ENCODE results near the gene TTC9C.
A peak's percentile ranks its signal among the peaks of the same experiment; 100 is the strongest.
"Not testable (repeated sequence)": the region's sequence is repeated elsewhere in the genome, so short reads cannot be mapped to it uniquely, and the experiment has no call there.

TTC9C gene

DNA sequence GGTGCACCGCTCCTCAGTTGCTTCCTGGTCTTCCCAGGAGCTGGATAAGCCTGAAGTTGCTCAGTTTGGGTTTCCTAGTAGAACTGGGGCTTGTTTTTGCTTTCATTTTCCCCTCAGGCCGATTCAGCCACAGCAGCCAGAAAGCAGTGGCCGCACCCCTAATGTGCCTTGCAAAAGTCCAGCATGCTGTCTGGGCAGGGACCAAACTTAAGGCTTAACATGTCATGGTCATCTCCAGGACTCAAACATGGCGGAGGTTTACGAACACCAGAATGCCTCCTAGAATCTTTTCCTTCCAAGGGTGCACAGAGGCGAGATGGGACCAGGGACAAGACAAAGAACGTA, 18.3 kb upstream of the TTC9C start:
- DNase-seq: no peak

DNA sequence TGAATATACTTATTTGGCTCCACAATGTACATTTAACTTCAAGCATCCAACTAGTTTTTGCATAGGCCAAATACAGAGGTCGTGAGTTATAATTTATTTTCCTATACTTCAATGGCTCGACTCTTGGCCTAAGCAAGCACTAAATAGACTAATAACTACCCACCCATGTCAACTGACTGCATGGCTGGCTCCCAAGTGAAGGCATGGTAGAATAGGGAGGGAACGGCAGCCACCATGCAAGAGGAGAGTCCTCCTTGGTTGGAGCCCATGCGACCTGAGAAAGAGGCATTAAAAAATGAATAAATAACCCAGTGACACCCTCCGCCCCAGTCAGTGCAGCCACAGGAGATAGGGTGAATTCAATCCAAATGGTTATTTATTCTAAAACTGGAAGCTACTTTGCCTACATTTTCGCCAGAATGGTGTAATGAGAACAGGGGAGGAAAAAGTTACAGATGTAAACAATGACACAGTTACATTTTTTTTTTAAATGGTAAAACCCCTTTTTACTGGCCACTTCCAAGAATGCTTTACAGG, 15.9 kb upstream of the TTC9C start:
- no peak for DNase-seq

DNA sequence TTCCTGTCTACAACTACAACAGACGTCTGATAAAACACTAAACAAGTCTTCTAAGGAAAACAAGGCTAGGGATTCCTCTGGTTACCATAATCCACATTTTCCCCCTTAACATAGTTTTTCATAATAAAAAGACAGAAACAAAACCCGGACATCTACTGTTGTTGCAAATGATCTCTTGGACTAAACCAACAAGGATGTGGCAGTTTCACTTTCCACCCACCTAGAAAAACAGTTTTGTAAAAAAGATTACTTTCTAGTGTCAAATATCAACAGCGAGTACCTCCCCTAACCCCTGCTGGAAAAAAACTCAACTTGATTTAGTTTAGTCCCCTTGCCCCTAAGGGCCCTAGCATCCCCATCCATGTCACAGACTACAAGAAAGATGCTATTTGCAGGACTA, 15.4 kb upstream of the TTC9C start:
- no peak for DNase-seq

DNA sequence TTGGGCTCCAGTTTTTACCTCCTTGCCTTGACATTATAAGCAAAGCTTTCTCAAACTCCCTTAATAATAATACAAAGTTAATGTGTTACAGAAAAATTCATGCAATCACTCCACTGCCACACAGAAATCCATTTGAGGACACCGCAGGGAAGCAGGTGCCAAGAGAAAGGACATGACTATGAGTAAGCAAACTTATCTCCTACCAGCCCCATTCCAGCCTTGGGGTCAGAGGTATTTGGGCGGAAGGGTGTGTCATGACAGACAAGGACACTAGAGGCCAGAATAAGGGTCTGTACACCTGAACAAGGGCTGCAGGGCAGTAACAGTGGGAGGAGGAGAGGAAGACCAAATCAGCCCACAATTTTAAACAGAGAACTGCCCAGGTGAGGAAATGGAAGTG, 14.9 kb upstream of the TTC9C start:
- no peak for DNase-seq

DNA sequence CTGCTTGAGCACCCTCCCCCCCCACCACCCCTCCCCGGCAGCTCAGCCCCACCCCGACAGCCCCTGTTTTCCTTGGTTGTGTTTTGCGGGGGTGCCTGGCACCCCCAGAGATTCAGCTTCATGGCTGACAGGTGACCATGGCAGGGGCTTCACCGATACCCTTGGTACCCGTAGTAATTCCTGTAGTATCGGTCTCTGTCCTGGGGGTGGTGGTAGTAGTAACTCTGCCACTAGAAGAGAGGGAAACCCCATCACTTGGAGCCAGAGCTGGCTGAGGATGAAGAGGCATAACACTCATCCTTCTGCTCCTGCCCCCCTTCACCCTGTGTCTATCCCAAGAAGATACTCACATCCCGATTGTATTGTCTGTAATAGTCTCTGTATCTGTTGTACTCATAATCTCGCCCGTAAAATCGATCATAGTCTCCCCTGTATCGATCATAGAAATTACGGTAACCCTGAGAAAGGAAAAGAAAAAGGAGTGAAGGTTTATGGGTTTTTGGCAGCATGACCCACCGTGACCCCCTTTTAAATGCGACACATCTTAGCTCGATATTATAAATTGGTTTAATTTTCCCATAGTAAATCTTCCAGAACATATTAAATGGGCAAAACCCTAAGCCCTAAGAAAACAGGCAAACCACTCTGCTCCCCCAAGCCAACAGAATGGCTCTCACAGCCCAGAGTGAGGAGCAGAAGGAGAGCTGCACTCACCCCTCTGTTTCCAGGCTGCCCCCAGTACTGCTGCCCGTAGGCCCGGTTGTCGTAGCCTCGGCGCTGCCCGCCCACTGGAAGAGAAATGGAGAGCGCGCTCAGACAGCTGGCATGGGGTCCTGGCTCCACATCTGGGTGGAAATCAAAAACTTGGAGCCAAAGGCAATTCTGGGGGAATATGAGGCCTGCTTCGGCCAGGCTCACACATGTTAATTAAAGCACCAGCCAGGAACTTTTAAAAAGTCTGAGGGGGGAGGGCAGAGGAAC, 12.8 kb upstream of the TTC9C start:
- DNase-seq: no peak

DNA sequence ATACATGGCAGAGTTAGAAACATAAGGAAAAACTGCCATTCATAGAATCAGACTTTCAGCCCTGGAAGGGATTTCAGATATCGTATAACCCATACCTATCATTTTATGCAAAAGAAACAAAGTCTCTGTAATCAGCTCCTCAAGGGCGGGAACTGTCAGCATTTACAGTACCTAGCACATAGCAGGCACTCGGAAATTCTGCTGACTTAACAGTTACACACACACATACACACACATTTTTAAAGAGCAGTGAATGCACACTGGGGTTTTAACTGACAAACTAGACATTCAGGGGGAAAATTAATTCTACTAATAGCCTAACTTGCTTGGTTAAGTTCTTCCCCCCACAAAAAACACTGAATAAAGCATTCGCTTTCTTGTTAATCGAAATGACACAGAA, 12.1 kb upstream of the TTC9C start:
- no peak for DNase-seq

DNA sequence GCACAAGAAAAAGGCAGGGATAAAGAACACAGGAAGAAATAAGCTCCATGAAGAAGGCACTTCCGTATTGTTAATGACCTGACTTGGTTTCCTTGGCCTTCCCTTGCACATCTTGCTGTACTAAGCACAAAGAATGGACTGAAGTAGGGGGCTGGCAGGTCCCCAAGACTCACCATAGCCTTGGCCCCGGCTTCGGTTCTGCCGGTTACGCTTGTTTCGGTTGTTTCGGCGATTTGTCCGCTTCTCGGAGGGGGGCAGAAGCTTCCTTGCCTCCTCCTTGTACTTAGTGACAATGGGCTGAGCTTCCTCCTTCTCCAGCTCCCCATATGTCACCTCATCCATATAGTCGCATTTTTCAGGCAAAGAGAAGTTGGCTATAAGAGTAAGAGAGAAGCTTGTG, 11.5 kb upstream of the TTC9C start:
- DNase-seq: no peak

DNA sequence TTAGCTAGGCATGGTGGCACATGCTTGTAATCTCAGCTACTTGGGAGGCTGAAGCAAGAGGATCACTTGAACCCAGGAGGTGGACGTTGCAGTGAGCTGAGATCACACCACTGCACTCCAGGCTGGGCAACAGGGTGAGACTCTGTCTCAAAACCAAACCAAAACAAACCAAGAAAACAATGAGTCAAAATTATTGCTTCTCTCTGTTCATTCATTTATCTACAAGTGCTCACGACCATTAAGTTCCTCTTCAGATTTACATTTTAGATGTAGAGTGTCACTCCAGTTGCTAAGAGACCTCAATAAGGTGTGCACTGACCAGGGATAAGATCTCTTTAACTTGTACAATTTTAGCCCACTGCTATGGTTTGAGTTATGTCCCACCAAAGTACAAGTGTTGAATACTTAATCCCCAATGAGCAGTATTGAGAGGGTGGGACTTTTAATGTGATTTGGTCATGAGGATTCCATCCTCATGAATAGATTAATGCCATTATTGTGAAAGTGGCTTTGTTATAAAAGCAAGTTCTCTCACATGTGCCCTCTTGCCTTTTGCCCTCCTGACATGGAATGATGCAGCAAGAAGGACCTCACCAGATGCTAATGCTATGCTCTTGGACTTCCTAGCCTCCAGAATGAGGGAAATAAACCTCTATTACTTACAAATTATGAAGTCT, 8.8 kb upstream of the TTC9C start:
- no peak for DNase-seq

DNA sequence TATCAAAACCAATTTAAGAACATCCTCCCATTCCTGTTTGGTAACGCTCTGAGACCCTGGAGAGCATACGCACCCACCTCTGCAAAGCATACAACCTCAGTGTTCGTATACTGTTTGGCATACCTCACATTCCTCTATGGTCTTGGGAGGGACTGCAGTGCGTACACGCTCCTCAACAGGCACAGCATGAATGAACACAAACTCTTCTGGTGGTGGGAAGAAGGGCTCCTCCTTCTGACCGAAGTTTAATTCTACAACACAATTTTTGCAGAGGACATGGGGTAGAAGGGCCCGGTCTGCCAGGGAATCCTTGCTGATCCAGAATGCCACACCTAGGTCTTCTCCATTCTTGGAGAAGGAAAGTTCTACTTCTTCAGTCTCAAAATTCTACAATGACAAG, 6.3 kb upstream of the TTC9C start:
- DNase-seq: no peak

DNA sequence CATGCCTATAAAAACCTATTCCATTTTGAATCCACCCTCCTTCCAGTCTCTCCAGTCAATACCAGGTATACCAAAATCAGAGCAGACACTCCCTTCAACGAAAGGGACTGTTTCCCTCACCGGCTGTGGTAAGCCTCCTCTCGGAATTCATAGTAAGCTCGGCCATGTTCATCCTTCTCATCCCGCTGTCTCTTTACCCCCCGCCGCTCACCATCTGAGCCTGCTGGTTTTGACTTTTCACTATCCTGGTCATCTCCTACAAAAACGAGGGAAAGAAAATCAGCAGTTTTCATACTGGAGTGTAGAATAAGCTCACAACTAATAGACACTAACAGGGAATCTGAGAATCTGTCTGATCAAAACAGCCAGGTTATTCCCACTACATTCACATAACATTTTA, 4.1 kb upstream of the TTC9C start:
- no peak for DNase-seq

DNA sequence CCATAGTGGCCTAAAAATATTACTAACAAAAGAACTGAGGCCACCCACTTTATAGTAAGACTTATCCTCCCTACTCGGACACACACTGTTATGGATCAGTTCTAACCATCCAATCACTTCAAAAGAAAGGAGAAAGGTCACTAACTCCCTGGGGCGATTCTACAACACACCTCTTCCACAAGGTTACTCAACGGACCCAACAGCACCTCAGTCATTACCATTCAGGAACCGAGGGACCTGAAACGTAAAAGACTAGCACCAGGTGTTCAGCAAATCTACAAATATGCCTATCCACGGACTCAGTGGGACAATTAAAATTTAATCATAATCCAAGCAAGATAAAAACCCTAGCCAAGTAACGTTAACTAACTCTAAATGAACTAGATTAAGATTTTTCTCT, 2.6 kb upstream of the TTC9C start:
- no peak for DNase-seq

DNA sequence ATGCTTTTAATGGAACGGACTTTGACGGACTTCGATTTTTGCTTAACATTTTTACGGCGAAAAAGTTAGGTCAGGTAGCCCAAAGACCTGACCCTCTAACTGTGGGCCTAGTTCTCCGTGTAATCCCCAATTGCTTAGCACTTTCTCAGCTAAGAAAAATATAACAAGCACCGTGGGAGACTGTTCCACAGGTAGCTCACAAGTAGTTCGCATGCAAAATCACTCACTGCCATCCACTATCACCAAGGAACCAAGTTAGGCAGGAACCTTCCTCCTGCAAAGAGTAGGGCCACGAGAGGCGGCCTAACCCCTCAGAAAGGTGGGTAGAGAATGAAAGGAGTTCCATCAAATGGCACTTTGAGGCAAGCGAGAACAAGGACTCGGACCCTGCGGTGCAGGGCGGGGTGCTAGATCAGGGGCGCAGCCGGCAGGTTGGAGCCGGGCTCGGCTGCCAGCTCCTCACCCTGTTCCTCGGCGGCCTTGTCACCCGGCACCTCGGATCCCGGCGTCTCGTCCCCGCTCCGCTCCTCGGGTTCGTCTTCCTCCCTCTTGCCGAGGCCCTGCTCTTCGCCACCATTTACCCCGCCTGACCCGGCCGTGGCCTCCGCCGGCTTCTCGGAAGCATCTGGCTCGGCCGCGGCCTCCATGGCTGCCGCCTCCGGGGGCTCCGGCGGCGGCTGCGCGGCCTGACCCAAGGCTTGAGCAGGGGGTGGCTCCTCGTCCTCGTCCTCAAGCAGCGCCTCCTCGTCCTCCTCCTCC, 2.0 kb upstream of the TTC9C start:
- DNase-seq: no peak

DNA sequence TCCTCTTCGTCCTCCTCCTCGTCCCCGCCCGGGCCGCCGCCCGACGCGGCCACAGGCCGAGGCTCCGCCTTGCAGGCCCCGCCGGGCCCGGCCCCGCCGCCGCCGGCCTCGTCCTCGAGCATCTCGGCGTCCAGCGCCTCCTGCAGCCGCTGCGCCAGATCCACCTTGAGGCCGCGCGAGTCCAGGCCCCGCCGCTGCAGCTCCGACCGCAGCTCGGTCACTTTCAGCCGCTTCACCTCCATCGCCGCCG, 1.4 kb upstream of the TTC9C start:
- DNase-seq: no peak

DNA sequence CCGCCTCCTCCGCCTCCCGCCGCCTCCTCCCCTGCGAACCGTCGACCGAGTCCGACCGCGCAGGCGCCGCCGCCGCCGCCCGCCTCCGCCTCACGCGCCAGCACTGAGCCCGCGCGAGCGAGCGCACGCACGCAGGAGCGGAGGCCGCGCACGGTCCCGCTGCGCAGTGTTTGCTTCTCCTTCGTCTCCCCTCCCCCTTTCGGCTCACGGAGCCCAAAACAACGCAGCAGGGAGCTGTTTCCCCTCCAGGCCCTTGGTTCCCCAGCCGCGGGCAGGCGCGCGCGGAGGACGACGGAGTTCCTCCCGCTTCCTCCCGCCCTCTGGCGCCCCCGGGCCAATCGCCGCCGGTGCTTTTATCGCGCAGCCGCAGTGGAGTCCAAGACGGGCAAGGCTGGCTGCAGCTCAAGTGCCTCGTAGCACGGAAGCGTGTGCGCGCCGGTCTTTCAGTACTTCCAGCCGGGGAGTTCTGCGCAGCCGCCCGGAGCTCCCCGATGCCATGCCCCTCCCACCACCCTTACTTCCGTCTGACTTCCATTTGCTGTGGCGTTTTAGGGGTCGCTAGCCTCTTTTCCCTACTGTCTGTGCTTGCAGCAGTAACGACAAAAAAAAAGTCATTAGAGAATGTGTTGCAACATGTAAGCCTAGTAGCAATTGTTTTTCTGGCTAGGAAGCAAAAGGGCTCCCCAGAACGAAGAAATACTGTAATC, 968 bp upstream of the TTC9C start, which contains the start of gene HNRNPUL2:
TSS of gene HNRNPUL2 (minus strand) at position 293 of the 707 bp plus-strand sequence. CDS start 301 bp downstream, outside the sequence.
- peak; percentile 100 for DNase-seq

DNA sequence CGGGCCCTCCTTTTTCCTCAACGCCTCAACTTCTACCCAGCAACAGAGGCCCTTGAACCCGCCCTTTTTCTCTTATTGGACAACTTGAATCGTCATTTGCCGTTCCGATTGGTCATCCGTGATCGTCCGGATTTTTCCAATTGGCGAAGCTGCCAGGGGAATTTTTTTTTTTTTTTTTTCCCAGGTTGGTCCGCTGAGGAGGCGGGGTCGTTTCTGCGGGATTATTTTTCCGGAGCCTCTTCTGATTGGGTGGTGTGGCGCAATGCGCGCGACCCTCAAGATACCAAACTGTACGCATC, 465 bp upstream of the TTC9C start:
- DNase-seq: peak; percentile 100

DNA sequence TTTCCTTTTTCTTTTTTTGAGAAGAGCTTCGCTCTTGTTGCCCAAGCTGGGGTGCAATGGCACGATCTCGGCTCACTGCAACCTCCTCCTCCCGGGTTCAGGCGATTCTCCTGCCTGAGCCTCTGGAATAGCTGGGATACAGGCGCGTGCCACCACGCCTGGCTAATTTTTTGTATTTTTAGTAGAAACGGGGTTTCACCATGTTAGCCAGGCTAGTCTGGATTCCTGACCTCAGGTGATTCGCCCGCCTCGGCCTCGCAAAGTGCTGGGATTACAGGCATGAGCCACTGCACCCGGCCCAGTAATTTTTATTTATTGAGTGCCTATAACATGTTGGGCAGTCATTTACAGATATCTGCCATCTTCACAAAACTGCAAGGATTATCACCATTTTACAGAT, 1.8 kb downstream of the TTC9C start:
- DNase-seq: not testable (repeated sequence)

DNA sequence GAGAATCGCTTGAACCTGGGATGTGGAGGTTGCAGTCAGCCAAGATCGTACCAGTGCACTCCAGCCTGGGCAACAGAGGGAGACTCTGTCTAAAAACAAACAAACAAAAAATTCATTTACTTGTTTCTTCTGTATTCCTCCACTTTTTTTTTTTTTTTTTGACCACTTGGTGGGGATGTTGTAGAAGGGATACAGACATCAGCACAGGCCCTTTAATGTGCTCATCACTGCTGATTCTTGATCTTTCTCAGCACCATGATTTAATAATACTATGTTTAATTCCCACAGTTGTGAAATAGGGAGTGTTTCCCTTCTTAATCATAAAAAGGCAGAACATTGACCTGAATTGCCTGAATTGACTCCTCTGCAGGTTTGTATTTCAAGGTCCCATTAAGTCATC, 4.5 kb downstream of the TTC9C start:
- no peak for DNase-seq

DNA sequence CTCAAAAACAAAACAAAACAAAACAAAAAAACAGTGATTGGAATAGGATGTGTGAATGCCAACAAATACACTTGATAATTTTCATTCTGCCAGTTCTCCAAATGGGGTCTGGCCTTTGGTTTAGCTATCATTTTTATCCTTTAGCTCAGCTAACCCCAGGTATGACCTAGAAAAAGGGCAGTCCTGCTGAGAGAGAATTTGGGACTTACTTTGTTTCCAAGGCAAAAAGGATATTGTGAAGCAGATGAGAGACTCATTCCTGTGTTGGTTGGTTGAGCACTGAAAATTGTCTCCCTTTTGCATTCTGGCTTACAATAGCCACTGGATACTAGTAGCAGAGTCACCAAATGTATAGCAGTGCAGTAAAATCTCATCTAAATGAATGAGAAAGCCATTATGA, 8.9 kb downstream of the TTC9C start:
- DNase-seq: no peak

DNA sequence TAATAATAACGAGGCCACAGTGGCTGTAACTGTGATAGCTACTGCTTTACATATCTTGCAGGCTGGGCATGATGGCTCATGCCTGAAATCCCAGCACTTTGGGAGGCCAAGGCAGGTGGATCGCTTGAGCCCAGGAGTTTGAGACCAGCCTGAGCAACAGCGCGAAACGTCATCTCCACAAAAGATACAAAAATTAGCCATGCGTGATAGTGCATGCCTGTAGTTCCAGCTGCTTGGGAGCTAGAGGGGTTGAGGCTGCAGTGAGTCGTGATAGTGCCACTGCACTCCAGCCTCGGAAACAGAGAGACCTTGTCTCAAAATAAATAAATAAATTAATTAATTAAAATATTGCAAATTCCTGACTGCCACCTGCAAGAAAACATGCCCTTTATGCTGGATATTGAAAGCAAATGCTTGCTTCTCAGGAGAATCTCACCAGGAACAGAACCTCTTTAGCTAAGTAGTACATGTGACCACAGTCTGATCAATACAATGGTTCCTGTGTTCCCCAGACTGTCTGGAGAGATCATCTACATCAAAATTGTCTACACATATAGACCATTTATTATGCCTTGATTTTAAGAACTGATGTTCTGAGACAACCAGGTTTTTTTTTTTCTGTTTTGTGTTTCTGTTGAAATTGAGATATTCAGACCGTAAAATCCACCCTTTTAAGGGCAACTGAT, 19.3 kb downstream of the TTC9C start:
- no peak for DNase-seq

DNA sequence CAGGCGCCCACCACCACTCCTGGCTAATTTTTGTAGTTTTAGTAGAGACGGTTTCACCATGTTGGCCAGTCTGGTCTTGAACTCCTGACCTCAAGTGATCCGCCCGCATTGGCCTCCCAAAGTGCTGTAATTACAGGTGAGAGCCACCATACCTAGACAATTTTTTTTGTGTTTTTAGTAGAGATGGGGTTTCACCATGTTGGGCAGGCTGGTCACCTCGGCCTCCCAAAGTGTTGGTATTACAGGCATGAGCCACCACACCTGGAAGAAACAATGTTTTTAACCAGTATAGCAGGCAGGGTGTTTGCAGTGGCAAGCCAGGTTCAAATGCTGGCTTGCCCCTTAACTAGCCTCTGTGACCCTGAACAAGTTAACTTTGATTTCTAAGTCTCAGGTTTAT, 21.6 kb downstream of the TTC9C start:
- DNase-seq: not testable (repeated sequence)

DNA sequence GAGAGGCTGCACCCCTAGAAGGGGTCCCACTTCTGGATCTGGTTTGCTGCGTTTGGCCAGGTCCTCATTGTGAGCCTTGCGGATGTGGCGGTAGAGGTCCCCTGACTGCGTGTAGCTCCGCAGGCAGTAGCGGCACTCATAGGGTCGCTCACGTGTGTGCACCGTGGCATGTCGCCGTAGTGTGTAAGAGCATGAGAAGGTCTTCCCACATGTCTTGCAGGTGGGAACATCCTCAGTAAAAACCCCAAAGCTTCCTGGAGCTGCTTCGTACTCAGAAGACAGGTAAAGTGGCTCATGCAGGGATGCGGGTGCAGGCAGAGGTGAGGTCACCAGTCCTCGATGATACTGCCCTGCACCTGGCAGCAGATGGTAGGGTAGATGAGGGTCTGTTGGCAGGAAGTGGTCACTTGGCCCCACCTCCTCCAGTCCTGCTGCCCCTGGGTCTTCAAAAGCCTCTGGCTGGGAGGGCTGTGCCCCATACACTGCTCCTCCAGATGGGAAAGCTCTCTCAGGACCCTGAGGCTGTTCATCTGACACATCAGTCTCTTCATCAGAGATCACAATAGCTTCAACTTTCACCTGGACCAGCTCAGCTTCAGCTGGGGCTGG, 24.0 kb downstream of the TTC9C start:
- no peak for DNase-seq
